Measurements from ENCODE around the gene PLEKHA7. TPM values are rescaled to one million over a fixed set of nuclear protein-coding genes. Genes with fewer than 3 reads are reported as not detected.

The PLEKHA7 gene
- total RNA-seq, 2 experiments from 2014 or later: 6.4 to 8.4 TPM

GRCh38 chr11:16986434-16987204 is 27.6 kb downstream of the PLEKHA7 start:
- no peaks in the 10 kb centered on the region for H3K27me3 Mint-ChIP-seq
- H3K4me3 Mint-ChIP-seq: no peak overlapping the region
- H3K27ac Mint-ChIP-seq: no peak overlapping the region
- no peaks in the 10 kb centered on the region for H3K9me3 Mint-ChIP-seq (ENCODE audit: low read depth)
- ChIA-PET POLR2A (interaction anchor here (0.5 to 0.8 kb wide), 2 partner anchors 90 to 91 kb away, joined by 3 to 9 read pairs; partner anchors contain the start of gene RPS13), CTCF (interaction anchor here (0.7 to 1.0 kb wide), 3 partner anchors 16 to 373 kb away, joined by 3 to 5 read pairs (median 3); no protein-coding TSS in a partner anchor)
- intact Hi-C loops (cut with DNase I, micrococcal nuclease): no loop called here
- ATAC-seq: peak; percentile 93
- DNase-seq: peak; percentile 78
- peaks cover 30% of the 10 kb centered on the region for H3K4me1 Mint-ChIP-seq
- no peaks in the 10 kb centered on the region for H3K36me3 Mint-ChIP-seq (ENCODE audit: low read depth)

GRCh38 chr11:16985297-16985696 is 28.9 kb downstream of the PLEKHA7 start:
- no peak overlapping the region for H3K4me3 Mint-ChIP-seq
- no peaks in the 10 kb centered on the region for H3K36me3 Mint-ChIP-seq (ENCODE audit: low read depth)
- intact Hi-C loops (cut with DNase I, micrococcal nuclease): no loop called here
- no peaks in the 10 kb centered on the region for H3K9me3 Mint-ChIP-seq (ENCODE audit: low read depth)
- H3K27me3 Mint-ChIP-seq: no peaks in the 10 kb centered on the region
- ChIA-PET CTCF (no interaction called here), POLR2A (no interaction called here)
- DNase-seq (no peak), ATAC-seq (no peak)
- peaks cover 30% of the 10 kb centered on the region for H3K4me1 Mint-ChIP-seq
- no peak overlapping the region for H3K27ac Mint-ChIP-seq

- Mint-ChIP-seq H3K9me3 (ENCODE audit: low read depth) (no peaks in the 10 kb centered on the region), H3K27me3 (no peaks in the 10 kb centered on the region), H3K4me3 (no peak overlapping the region), H3K27ac (no peak overlapping the region), H3K4me1 (peaks cover 26% of the 10 kb centered on the region), H3K36me3 (ENCODE audit: low read depth) (no peaks in the 10 kb centered on the region)
- ATAC-seq (no peak), DNase-seq (no peak)
- intact Hi-C loops (cut with DNase I, micrococcal nuclease): no loop called here
- POLR2A ChIA-PET: no interaction called here
- CTCF ChIA-PET: interaction anchor here (0.7 kb wide), 1 partner anchor 19 kb away, joined by 3 read pairs; no protein-coding TSS in a partner anchor
Measured at GRCh38 chr11:16984229-16984628, 30.0 kb downstream of the PLEKHA7 start.

GRCh38 chr11:16982809-16983208 is 31.4 kb downstream of the PLEKHA7 start:
- Mint-ChIP-seq H3K27ac (no peak overlapping the region), H3K9me3 (ENCODE audit: low read depth) (no peaks in the 10 kb centered on the region), H3K27me3 (no peaks in the 10 kb centered on the region), H3K36me3 (ENCODE audit: low read depth) (no peaks in the 10 kb centered on the region), H3K4me3 (no peak overlapping the region), H3K4me1 (peaks cover 20% of the 10 kb centered on the region)
- intact Hi-C loops (cut with DNase I, micrococcal nuclease): no loop called here
- DNase-seq: no peak
- ChIA-PET POLR2A (no interaction called here), CTCF (no interaction called here)
- ATAC-seq: no peak

GRCh38 chr11:16982256-16982671 is 31.9 kb downstream of the PLEKHA7 start:
- no peaks in the 10 kb centered on the region for H3K27me3 Mint-ChIP-seq
- ATAC-seq (no peak), DNase-seq (no peak)
- peaks cover 14% of the 10 kb centered on the region for H3K4me1 Mint-ChIP-seq
- H3K4me3 Mint-ChIP-seq: no peak overlapping the region
- ChIA-PET CTCF (no interaction called here), POLR2A (no interaction called here)
- H3K9me3 Mint-ChIP-seq (ENCODE audit: low read depth): no peaks in the 10 kb centered on the region
- H3K27ac Mint-ChIP-seq: no peak overlapping the region
- H3K36me3 Mint-ChIP-seq (ENCODE audit: low read depth): no peaks in the 10 kb centered on the region
- intact Hi-C loops (cut with DNase I, micrococcal nuclease): no loop called here

- no peak for DNase-seq
- ChIA-PET POLR2A (no interaction called here), CTCF (no interaction called here)
- H3K9me3 Mint-ChIP-seq (ENCODE audit: low read depth): no peaks in the 10 kb centered on the region
- H3K36me3 Mint-ChIP-seq (ENCODE audit: low read depth): no peaks in the 10 kb centered on the region
- no peak for ATAC-seq
- H3K27me3 Mint-ChIP-seq: no peaks in the 10 kb centered on the region
- H3K27ac Mint-ChIP-seq: no peak overlapping the region
- H3K4me1 Mint-ChIP-seq: peaks cover 10% of the 10 kb centered on the region
- no peak overlapping the region for H3K4me3 Mint-ChIP-seq
- intact Hi-C loops (cut with DNase I, micrococcal nuclease): no loop called here
Measured at GRCh38 chr11:16981651-16982194, 32.5 kb downstream of the PLEKHA7 start.

- ATAC-seq (no peak), DNase-seq (no peak)
- H3K27me3 Mint-ChIP-seq: no peaks in the 10 kb centered on the region
- no peaks in the 10 kb centered on the region for H3K4me1 Mint-ChIP-seq
- H3K9me3 Mint-ChIP-seq (ENCODE audit: low read depth): no peaks in the 10 kb centered on the region
- intact Hi-C loops (cut with DNase I, micrococcal nuclease): no loop called here
- H3K27ac Mint-ChIP-seq: no peak overlapping the region
- CTCF ChIA-PET: interaction anchor here (0.9 to 1.3 kb wide), 2 partner anchors 8 to 13 kb away, joined by 3 read pairs; no protein-coding TSS in a partner anchor
- no peaks in the 10 kb centered on the region for H3K36me3 Mint-ChIP-seq (ENCODE audit: low read depth)
- no peak overlapping the region for H3K4me3 Mint-ChIP-seq
- POLR2A ChIA-PET: no interaction called here
Measured at GRCh38 chr11:16979703-16980622, 34.3 kb downstream of the PLEKHA7 start.

GRCh38 chr11:16977994-16978315 is 36.3 kb downstream of the PLEKHA7 start:
- ATAC-seq (no peak), DNase-seq (no peak)
- H3K27ac Mint-ChIP-seq: no peak overlapping the region
- intact Hi-C loops (cut with DNase I, micrococcal nuclease): no loop called here
- ChIA-PET POLR2A (no interaction called here), CTCF (interaction anchor here (0.6 to 1.1 kb wide), 3 partner anchors 11 to 356 kb away, joined by 3 to 5 read pairs (median 3); no protein-coding TSS in a partner anchor)
- no peaks in the 10 kb centered on the region for H3K9me3 Mint-ChIP-seq (ENCODE audit: low read depth)
- H3K4me3 Mint-ChIP-seq: no peak overlapping the region
- H3K36me3 Mint-ChIP-seq (ENCODE audit: low read depth): no peaks in the 10 kb centered on the region
- H3K27me3 Mint-ChIP-seq: no peaks in the 10 kb centered on the region
- no peaks in the 10 kb centered on the region for H3K4me1 Mint-ChIP-seq

GRCh38 chr11:16977136-16977993 is 36.8 kb downstream of the PLEKHA7 start:
- ChIA-PET CTCF (interaction anchor here (0.6 to 1.1 kb wide), 3 partner anchors 12 to 356 kb away, joined by 3 to 5 read pairs (median 3); no protein-coding TSS in a partner anchor), POLR2A (no interaction called here)
- DNase-seq (no peak), ATAC-seq (no peak)
- Mint-ChIP-seq H3K27ac (no peak overlapping the region), H3K4me3 (no peak overlapping the region), H3K27me3 (no peaks in the 10 kb centered on the region), H3K4me1 (no peaks in the 10 kb centered on the region), H3K9me3 (ENCODE audit: low read depth) (no peaks in the 10 kb centered on the region), H3K36me3 (ENCODE audit: low read depth) (no peaks in the 10 kb centered on the region)
- intact Hi-C loops (cut with DNase I, micrococcal nuclease): no loop called here

- H3K27ac Mint-ChIP-seq: no peak overlapping the region
- H3K4me1 Mint-ChIP-seq: no peaks in the 10 kb centered on the region
- H3K9me3 Mint-ChIP-seq (ENCODE audit: low read depth): no peaks in the 10 kb centered on the region
- H3K36me3 Mint-ChIP-seq (ENCODE audit: low read depth): no peaks in the 10 kb centered on the region
- DNase-seq (no peak), ATAC-seq (no peak)
- H3K27me3 Mint-ChIP-seq: no peaks in the 10 kb centered on the region
- H3K4me3 Mint-ChIP-seq: no peak overlapping the region
- CTCF ChIA-PET: no interaction called here
- intact Hi-C loops (cut with DNase I, micrococcal nuclease): no loop called here
- POLR2A ChIA-PET: no interaction called here
Measured at GRCh38 chr11:16976379-16976778, 37.8 kb downstream of the PLEKHA7 start.

- CTCF ChIA-PET: interaction anchor here (1.4 kb wide), 1 partner anchor 23 kb away, joined by 3 read pairs; no protein-coding TSS in a partner anchor
- Mint-ChIP-seq H3K36me3 (ENCODE audit: low read depth) (no peaks in the 10 kb centered on the region), H3K27me3 (no peaks in the 10 kb centered on the region), H3K9me3 (ENCODE audit: low read depth) (no peaks in the 10 kb centered on the region), H3K4me1 (no peaks in the 10 kb centered on the region), H3K27ac (no peak overlapping the region), H3K4me3 (no peak overlapping the region)
- POLR2A ChIA-PET: no interaction called here
- ATAC-seq (no peak), DNase-seq (no peak)
- intact Hi-C loops (cut with DNase I, micrococcal nuclease): no loop called here
Measured at GRCh38 chr11:16975906-16976305, 38.3 kb downstream of the PLEKHA7 start.

All from activated CD4-positive, alpha-beta T cell treated with anti-CD3 and anti-CD28 coated beads for 36 hours (primary cell).